GM12865 (cell line): Measurements from ENCODE around the gene NCAN.
"Not testable (repeated sequence)": the region's sequence is repeated elsewhere in the genome, so short reads cannot be mapped to it uniquely, and the experiment has no call there.

Experiments
- DNase-seq: peaks from one replicate; pipeline ENCODE4 v3.0.0; 2010; ENCODE audit warnings: low read depth
- H3K4me3 ChIP-seq: 2 replicates; pipeline ENCODE4 v1.5.1; 2011; ENCODE audit warnings: mild to moderate bottlenecking, low read depth, low read length, control low read depth
- CTCF ChIP-seq: IDR thresholded peaks from 2 replicates; pipeline ENCODE4 v1.5.1; 2011; ENCODE audit warnings: low read length, control low read depth, low read depth, inconsistent platforms; ENCODE audit not compliant: insufficient read depth; ENCODE audit errors: missing control alignments

NCAN gene

GRCh38 chr19:19215792-19216191 lies 4.0 kb downstream of the NCAN start:
- no peak for TF ChIP-seq CTCF
- H3K4me3 ChIP-seq, result no peak overlapping the region
- no peak for DNase-seq

- peak; percentile 16 for TF ChIP-seq CTCF
- no peak overlapping the region for H3K4me3 ChIP-seq
- peak; percentile 75 for DNase-seq
Measured at GRCh38 chr19:19217099-19217498, 5.3 kb downstream of the NCAN start.

DNA sequence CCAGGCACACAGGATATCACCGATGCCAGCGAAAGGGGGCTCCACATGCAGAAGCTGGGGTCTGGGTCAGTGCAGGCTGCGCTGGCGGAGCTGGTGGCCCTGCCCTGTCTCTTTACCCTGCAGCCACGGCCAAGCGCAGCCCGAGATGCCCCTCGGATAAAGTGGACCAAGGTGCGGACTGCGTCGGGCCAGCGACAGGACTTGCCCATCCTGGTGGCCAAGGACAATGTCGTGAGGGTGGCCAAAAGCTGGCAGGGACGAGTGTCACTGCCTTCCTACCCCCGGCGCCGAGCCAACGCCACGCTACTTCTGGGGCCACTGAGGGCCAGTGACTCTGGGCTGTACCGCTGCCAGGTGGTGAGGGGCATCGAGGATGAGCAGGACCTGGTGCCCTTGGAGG lies 7.2 kb downstream of the NCAN start:
- no peak for DNase-seq
- H3K4me3 ChIP-seq, result no peak overlapping the region
- TF ChIP-seq CTCF, result no peak

DNA sequence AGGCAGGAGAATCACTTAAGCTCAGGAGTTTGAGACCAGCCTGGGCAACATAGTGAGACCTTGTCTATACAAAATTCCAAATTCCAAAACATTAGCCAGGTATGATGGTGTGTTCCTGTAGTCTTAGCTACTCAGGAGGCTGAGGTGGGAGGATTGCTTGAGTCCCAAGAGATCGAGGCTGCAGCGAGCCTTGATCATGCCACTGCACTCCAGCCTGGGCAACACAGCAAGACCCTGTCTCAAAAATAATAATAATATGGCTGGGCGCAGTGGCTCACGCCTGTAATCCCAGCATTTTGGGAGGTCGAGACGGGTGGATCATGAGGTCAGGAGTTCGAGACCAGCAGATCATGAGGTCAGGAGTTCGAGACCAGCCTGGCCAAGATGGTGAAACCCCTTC lies 9.2 kb downstream of the NCAN start:
- H3K4me3 ChIP-seq, DNase-seq: not testable (repeated sequence)

DNA sequence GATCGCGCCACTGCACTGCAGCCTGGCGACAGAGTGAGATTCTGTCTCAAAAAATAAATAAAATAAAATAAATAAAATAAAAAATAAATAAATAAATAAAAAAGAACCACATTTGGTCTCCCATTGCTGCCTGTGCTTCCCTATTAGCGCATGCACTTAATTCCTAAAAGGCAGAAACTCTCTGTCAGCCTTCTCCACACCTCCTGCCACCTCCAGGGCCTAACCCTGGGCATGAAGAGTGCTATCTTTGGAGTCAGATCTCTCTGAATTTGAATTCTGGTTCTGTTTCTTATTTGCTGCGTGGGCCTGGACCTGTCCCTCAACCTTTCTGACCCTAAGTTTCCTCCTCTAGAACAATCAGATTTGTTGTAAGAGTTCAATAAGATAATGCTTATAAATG lies 11.3 kb downstream of the NCAN start:
- H3K4me3 ChIP-seq, result no peak overlapping the region
- DNase-seq, result no peak
- TF ChIP-seq CTCF, result no peak

- no peak for DNase-seq
- no peak overlapping the region for H3K4me3 ChIP-seq
- TF ChIP-seq CTCF, result no peak
Measured at GRCh38 chr19:19223636-19224035, 11.9 kb downstream of the NCAN start.

- DNase-seq, result no peak
- no peak for TF ChIP-seq CTCF
Measured at GRCh38 chr19:19224150-19224851, 12.5 kb downstream of the NCAN start.

More at GRCh38 chr19:19224150-19224851, 12.5 kb downstream of the NCAN start:
- no peak overlapping the region; the same call in 1 of the 2 replicates for H3K4me3 ChIP-seq
